ENCODE results near the gene A2M. TPM values are rescaled to one million over a fixed set of nuclear protein-coding genes. Genes with fewer than 3 reads are reported as not detected.

Gene A2M
- total and polyA plus RNA-seq, 10 of the 15 experiments (the other 5 are each of a cell fraction or from before 2014, with no cell fraction given) = 0.03 to 3.5 (median 0.20) TPM; not detected in 5

DNA sequence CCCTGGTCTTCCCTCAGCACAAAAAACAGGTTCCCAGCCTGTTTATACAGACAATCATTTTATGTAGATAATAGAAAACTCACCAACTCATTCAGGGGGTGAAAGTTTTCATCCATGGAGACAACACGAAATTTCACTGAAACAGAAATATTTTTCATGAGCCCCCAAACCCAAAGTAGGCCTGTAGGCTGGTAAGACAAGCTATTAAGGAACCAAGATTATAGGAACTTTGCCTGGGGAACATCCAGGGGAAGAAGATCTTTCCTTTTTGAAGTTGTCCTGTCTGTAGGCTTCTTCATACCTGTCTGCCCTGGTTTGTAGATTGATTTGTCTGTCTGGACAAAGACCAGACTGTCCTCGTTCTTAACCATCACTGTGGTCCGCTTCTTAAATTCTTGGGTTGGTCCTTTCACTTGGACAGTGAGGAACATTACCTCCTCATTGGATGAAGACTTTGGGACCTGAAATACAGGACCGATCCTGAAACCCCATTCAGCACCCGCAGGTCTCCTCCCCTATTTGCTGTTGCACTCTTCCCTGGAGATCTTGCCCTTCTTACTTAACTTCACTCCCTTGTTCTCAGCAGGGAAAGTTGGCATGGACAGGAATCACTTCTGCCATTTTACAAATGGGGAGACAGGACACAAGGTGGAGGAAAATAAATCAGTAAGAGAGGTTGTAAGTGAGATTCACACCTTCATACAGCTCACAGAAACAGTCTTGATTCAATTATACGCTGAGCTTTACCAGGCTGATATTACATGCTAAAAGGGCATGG, 3.5 kb downstream of the A2M start:
- H3K27ac ChIP-seq (ENCODE audit: control insufficient read depth, insufficient read depth) = no peak overlapping the region
- in situ Hi-C loops (cut with MboI) (no loop called here), intact Hi-C loops (cut with micrococcal nuclease; ENCODE audit: unreplicated experiment) (no loop called here)
- H3K79me2 ChIP-seq (ENCODE audit: control insufficient read depth, insufficient read depth, low read length) = no peaks in the 10 kb centered on the region
- no peak for TF ChIP-seq MEF2A (IDR thresholded peaks at IDR 0.05; ENCODE audit: insufficient read depth, low read depth, low read length)
- no peak for TF ChIP-seq CREB1 (IDR thresholded peaks at IDR 0.05; ENCODE audit: low read depth)
- no peak for TF ChIP-seq RAD51 (IDR thresholded peaks at IDR 0.05)
- TF ChIP-seq JUND (IDR thresholded peaks at IDR 0.05; ENCODE audit: low read depth, low read length) = no peak
- TF ChIP-seq CHD4 (IDR thresholded peaks at IDR 0.05) = no peak
- no peak for TF ChIP-seq HDGF (IDR thresholded peaks at IDR 0.05)
- no peak overlapping the region for H3K9ac ChIP-seq (ENCODE audit: control insufficient read depth, insufficient read depth, low read length)
- ChIA-PET RAD21 (ENCODE audit: unreplicated experiment) (no interaction called here), POLR2A (no interaction called here), SMC1A (ENCODE audit: uncharacterized antibody, unreplicated experiment) (no interaction called here), CTCF (no interaction called here)
- DNase-seq (ENCODE audit: low read depth, low spot score) (no peak), FAIRE-seq (no peak), ATAC-seq (no peak)
- H4K20me1 ChIP-seq (ENCODE audit: control insufficient read depth, insufficient read depth) = no peaks in the 10 kb centered on the region
- H3K4me1 ChIP-seq (ENCODE audit: control insufficient read depth, insufficient read depth, low read length) = peaks cover 3% of the 10 kb centered on the region; the same call in 1 of the 2 replicates
- no peaks in the 10 kb centered on the region for H3K36me3 ChIP-seq (ENCODE audit: control insufficient read depth in 2 of 2, insufficient read depth in 2 of 2, low read length in 1 of 2)
- 49% methylated on average over 6 of the region's 6 CpGs for WGBS (ENCODE audit: insufficient coverage, insufficient replicate concordance, low lambda C conversion rate, missing lambda C conversion rate)
- no peaks in the 10 kb centered on the region for H3K9me3 ChIP-seq (replicated peaks; ENCODE audit: control insufficient read depth, insufficient read depth, low read length)
- H3K4me2 ChIP-seq (ENCODE audit: control insufficient read depth, insufficient read depth) = no peak overlapping the region
- no TSS peak for BruUV-seq (replicated peaks)
- H3K4me3 ChIP-seq = no peak overlapping the region
- no peak overlapping the region for H2AFZ ChIP-seq (ENCODE audit: control insufficient read depth, low read depth, low read length)
- no peaks in the 10 kb centered on the region for H3K27me3 ChIP-seq (replicated peaks in 1 of 2; ENCODE audit: control insufficient read depth in 2 of 2, insufficient read depth in 2 of 2, low read length in 1 of 2)

- H3K4me2 ChIP-seq (ENCODE audit: control insufficient read depth, insufficient read depth) = no peak overlapping the region
- H3K9me3 ChIP-seq (replicated peaks; ENCODE audit: control insufficient read depth, insufficient read depth, low read length) = no peaks in the 10 kb centered on the region
- H3K27ac ChIP-seq (ENCODE audit: control insufficient read depth, insufficient read depth) = no peak overlapping the region
- FAIRE-seq (no peak), ATAC-seq (no peak), DNase-seq (ENCODE audit: low read depth, low spot score) (no peak)
- WGBS (ENCODE audit: insufficient coverage, insufficient replicate concordance, low lambda C conversion rate, missing lambda C conversion rate) = 18% methylated on average over 1 of the region's 1 CpG
- no peaks in the 10 kb centered on the region for H3K36me3 ChIP-seq (ENCODE audit: control insufficient read depth in 2 of 2, insufficient read depth in 2 of 2, low read length in 1 of 2)
- ChIA-PET CTCF (no interaction called here), SMC1A (ENCODE audit: uncharacterized antibody, unreplicated experiment) (no interaction called here), POLR2A (no interaction called here), RAD21 (ENCODE audit: unreplicated experiment) (no interaction called here)
- H3K4me3 ChIP-seq = no peak overlapping the region
- H3K27me3 ChIP-seq (replicated peaks in 1 of 2; ENCODE audit: control insufficient read depth in 2 of 2, insufficient read depth in 2 of 2, low read length in 1 of 2) = no peaks in the 10 kb centered on the region
- no peaks in the 10 kb centered on the region for H4K20me1 ChIP-seq (ENCODE audit: control insufficient read depth, insufficient read depth)
- H2AFZ ChIP-seq (ENCODE audit: control insufficient read depth, low read depth, low read length) = no peak overlapping the region
- no peak overlapping the region for H3K9ac ChIP-seq (ENCODE audit: control insufficient read depth, insufficient read depth, low read length)
- BruUV-seq (replicated peaks) = no TSS peak
- intact Hi-C loops (cut with micrococcal nuclease; ENCODE audit: unreplicated experiment) = no loop called here
- H3K4me1 ChIP-seq (ENCODE audit: control insufficient read depth, insufficient read depth, low read length) = peaks cover 3% of the 10 kb centered on the region; the same call in 1 of the 2 replicates
- in situ Hi-C loops (cut with MboI) = no loop called here
- H3K79me2 ChIP-seq (ENCODE audit: control insufficient read depth, insufficient read depth, low read length) = no peaks in the 10 kb centered on the region
- TF ChIP-seq RCOR1 (conservative IDR thresholded peaks at IDR 0.05; ENCODE audit: low read depth, low read length) (no peak), JUND (IDR thresholded peaks at IDR 0.05; ENCODE audit: low read depth, low read length) (no peak), KAT2A (conservative IDR thresholded peaks at IDR 0.05; ENCODE audit: control insufficient read depth, low read depth, low read length) (no peak), RUNX3 (IDR thresholded peaks at IDR 0.05; ENCODE audit: low read length) (no peak), CBX5 (IDR thresholded peaks at IDR 0.05; ENCODE audit: low read depth) (no peak), CREB1 (IDR thresholded peaks at IDR 0.05; ENCODE audit: low read depth) (no peak)
- TF ChIP-seq, protein P1, sequence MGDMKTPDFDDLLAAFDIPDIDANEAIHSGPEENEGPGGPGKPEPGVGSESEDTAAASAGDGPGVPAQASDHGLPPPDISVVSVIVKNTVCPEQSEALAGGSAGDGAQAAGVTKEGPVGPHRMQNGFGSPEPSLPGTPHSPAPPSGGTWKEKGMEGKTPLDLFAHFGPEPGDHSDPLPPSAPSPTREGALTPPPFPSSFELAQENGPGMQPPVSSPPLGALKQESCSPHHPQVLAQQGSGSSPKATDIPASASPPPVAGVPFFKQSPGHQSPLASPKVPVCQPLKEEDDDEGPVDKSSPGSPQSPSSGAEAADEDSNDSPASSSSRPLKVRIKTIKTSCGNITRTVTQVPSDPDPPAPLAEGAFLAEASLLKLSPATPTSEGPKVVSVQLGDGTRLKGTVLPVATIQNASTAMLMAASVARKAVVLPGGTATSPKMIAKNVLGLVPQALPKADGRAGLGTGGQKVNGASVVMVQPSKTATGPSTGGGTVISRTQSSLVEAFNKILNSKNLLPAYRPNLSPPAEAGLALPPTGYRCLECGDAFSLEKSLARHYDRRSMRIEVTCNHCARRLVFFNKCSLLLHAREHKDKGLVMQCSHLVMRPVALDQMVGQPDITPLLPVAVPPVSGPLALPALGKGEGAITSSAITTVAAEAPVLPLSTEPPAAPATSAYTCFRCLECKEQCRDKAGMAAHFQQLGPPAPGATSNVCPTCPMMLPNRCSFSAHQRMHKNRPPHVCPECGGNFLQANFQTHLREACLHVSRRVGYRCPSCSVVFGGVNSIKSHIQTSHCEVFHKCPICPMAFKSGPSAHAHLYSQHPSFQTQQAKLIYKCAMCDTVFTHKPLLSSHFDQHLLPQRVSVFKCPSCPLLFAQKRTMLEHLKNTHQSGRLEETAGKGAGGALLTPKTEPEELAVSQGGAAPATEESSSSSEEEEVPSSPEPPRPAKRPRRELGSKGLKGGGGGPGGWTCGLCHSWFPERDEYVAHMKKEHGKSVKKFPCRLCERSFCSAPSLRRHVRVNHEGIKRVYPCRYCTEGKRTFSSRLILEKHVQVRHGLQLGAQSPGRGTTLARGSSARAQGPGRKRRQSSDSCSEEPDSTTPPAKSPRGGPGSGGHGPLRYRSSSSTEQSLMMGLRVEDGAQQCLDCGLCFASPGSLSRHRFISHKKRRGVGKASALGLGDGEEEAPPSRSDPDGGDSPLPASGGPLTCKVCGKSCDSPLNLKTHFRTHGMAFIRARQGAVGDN (IDR thresholded peaks at IDR 0.05) = no peak
- TF ChIP-seq, protein P2, sequence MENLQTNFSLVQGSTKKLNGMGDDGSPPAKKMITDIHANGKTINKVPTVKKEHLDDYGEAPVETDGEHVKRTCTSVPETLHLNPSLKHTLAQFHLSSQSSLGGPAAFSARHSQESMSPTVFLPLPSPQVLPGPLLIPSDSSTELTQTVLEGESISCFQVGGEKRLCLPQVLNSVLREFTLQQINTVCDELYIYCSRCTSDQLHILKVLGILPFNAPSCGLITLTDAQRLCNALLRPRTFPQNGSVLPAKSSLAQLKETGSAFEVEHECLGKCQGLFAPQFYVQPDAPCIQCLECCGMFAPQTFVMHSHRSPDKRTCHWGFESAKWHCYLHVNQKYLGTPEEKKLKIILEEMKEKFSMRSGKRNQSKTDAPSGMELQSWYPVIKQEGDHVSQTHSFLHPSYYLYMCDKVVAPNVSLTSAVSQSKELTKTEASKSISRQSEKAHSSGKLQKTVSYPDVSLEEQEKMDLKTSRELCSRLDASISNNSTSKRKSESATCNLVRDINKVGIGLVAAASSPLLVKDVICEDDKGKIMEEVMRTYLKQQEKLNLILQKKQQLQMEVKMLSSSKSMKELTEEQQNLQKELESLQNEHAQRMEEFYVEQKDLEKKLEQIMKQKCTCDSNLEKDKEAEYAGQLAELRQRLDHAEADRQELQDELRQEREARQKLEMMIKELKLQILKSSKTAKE (IDR thresholded peaks at IDR 0.05; ENCODE audit: low read depth, poor library complexity, severe bottlenecking) = no peak
Measured at GRCh38 chr12:9111525-9111924, 4.2 kb downstream of the A2M start.
